GM12891 (cell line): ENCODE data around the gene GEMIN4.
A peak's percentile ranks its signal among the peaks of the same experiment; 100 is the strongest.
"Not testable (repeated sequence)": the region's sequence is repeated elsewhere in the genome, so short reads cannot be mapped to it uniquely, and the experiment has no call there.

Source experiments
- DNase-seq: peaks from one replicate; pipeline ENCODE4 v3.0.0; 2011; ENCODE audit warnings: low spot score; ENCODE audit not compliant: insufficient read length
- FAIRE-seq: peaks from 2 replicates; lab custom pipeline; 2011; peaks lifted over from hg19 to GRCh38; lab: Jason Lieb, UNC
- PAX5 ChIP-seq: IDR thresholded peaks from 2 replicates; pipeline ENCODE4 v1.6.1; 2011; ENCODE audit warnings: low read length, moderate library complexity, mild to moderate bottlenecking; ENCODE audit not compliant: insufficient read depth, severe bottlenecking
- POLR2A ChIP-seq: IDR thresholded peaks from 2 replicates; pipeline ENCODE4 v1.6.1; 2011; ENCODE audit warnings: low read depth, low read length, control low read depth
- POLR2AphosphoS5 ChIP-seq: IDR thresholded peaks from 2 replicates; pipeline ENCODE4 v1.6.1; 2011; ENCODE audit warnings: low read depth, low read length, control low read depth
- POU2F2 ChIP-seq: IDR thresholded peaks from 2 replicates; pipeline ENCODE4 v1.6.1; 2011; ENCODE audit warnings: low read depth, mild to moderate bottlenecking, control low read depth, low read length, moderate library complexity
- SPI1 ChIP-seq: IDR thresholded peaks from 2 replicates; pipeline ENCODE4 v1.6.1; 2011; ENCODE audit warnings: low read depth, low read length, control low read depth
- TAF1 ChIP-seq: IDR thresholded peaks from 2 replicates; pipeline ENCODE4 v1.6.1; 2011; ENCODE audit warnings: low read depth, low read length, control low read depth

Gene GEMIN4

DNA sequence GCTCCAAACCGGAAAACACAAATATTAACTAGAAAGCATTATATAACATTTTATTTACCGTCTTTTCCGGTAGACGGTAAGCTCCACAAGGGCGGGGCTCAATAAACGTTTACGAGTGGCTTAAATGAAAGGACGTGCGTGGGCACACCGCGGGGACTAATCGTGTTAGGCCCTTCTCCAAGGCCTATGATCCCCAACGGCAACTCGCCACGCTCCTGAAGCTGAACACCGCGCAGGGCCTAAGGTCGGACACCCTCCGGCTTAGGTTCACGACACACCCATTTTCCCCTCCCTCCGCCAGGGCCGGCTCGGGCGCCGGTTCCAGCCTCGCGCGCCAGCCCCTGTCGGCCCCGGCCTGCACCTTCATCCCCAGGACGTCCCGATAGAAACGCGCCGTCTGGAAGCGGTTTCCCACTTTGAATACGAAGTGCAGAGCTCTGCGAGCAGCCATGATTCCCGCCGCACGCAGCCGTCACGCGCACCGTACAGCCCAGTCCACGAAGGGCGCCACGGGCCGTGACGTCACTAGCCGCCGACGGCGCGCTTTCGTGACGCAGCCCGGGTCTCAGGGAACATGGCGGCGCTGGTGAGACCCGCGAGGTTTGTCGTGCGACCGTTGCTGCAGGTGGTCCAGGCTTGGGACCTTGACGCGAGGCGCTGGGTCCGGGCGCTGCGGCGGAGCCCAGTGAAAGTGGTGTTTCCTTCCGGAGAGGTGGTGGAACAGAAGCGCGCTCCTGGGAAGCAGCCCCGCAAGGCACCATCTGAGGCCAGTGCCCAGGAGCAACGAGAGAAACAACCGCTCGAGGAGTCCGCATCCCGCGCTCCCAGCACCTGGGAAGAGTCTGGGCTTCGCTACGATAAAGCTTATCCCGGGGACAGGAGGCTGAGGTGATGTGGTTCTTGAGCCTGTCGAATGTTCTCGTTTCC lies 30.0 kb upstream of the GEMIN4 start, which contains the start of the genes GLOD4 and MRM3:
TSS of gene GLOD4 (minus strand) at position 476 of the 927 bp plus-strand sequence. CDS start at position 451, 25 bp downstream.
TSS of gene MRM3 (plus strand) at position 549 of the 927 bp plus-strand sequence. CDS start at position 575, 26 bp downstream.
- FAIRE-seq (peak; percentile 97), DNase-seq (peak; percentile 97)
- TF ChIP-seq TAF1 (peak; percentile 91), SPI1 (no peak), POLR2AphosphoS5 (peak; percentile 90), POLR2A (peak; percentile 90), POU2F2 (peak; percentile 66), PAX5 (no peak)

DNA sequence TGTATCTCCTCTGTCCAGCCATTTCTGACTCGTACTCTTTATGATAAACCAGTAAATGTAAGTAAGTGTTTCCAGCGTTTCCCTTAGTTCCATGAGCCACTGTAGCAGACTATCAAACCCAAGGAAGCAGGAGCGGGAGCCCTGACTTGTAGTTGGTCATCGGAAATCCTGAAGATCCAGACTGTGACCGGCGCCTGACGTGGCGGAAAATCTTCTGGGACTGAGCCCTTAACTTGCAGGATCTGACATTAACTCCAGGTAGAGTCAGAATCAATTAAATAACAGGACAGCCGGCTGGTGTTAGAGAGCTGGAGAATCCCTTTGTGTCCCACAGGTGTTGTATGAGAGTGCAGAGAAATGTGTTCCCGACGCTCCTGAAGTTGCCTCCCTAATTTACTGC lies 26.0 kb upstream of the GEMIN4 start:
- no peak for TF ChIP-seq PAX5
- TF ChIP-seq POU2F2, result no peak
- TF ChIP-seq SPI1, result no peak
- TF ChIP-seq POLR2AphosphoS5, result no peak
- TF ChIP-seq TAF1, result no peak
- no peak for TF ChIP-seq POLR2A

DNA sequence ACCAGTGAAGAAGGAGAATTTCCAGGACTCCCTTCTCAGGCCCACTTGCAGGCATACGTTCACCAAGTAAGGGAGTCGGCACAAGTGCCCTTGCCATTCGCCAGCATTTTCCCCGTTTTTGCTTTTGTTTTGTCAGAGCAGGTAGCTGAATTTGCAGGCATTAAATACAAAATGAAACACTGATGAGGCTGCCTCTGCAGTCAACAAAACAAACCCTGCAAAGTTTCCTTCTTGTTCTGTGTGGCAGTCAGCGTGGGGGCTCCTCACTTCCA lies 22.2 kb upstream of the GEMIN4 start:
- DNase-seq (no peak), FAIRE-seq (no peak)
- TF ChIP-seq POLR2A, result no peak
- TF ChIP-seq PAX5, result no peak
- no peak for TF ChIP-seq TAF1
- no peak for TF ChIP-seq POLR2AphosphoS5
- no peak for TF ChIP-seq SPI1
- TF ChIP-seq POU2F2, result no peak

More for the DNA sequence above, 26.0 kb upstream of the GEMIN4 start:
- DNase-seq (no peak), FAIRE-seq (no peak)

DNA sequence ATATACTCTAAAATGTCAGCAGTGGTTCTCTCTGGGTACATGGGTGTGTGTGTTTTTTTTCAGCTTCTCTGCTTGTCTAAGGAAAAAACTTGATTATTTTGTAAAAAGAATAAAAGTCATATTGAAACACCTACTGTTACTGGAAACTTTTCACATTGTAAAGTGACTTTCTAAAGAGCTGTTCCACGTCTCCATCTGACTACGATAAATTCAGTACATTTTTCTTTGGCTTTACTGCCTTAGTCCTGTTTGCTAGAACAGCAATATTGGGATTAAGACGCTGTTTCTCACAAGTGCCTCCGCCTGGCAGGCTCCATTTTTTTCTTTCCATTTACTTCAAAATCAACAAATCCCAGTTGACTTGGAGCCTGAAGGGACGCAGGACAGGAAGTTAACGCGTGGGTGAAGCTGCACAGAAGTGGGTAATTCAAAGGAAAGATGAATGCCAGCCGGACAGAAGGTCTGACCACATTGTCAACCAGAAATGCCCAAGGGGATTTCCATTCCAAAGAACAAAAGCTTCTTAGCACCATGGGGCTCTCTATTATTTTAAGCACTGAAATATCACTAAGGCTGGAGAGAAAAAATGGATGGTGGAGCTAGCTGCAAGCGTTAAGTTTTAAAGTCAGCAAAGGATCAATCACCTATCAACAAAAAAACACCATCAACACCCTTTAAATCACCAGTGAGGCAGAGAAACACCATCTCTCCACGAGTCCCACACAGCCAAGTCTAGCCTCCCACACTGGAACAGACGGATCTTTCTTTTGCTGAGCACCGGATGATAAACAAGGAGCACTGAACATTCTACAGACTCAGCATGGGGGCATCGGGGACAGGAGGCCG lies 21.6 kb upstream of the GEMIN4 start:
- no peak for TF ChIP-seq POLR2A
- TF ChIP-seq PAX5, result no peak
- TF ChIP-seq TAF1, result no peak
- no peak for TF ChIP-seq SPI1
- no peak for TF ChIP-seq POU2F2
- TF ChIP-seq POLR2AphosphoS5, result no peak
- DNase-seq (no peak), FAIRE-seq (no peak)

DNA sequence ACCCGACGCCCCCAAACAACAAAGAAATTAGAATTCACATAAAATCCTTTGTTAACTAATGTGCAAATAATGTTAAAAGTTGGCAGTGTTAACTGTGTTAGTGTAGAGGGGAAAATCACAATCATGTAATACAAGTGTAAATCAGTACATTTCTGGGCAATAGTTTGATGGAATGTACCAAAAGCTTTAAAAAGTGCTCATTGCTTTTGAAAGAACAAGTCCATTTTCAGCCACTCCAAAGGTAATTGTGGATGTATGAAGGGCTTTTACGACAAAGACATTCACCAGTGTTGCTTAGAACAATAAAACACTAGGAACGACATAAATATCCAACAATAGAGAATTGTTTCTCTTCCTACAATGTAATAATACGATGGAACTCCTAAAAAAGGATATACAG lies 21.0 kb upstream of the GEMIN4 start:
- no peak for DNase-seq
- no peak for FAIRE-seq
- TF ChIP-seq POLR2A (no peak), PAX5 (no peak), POU2F2 (no peak), POLR2AphosphoS5 (no peak), SPI1 (no peak), TAF1 (no peak)

DNA sequence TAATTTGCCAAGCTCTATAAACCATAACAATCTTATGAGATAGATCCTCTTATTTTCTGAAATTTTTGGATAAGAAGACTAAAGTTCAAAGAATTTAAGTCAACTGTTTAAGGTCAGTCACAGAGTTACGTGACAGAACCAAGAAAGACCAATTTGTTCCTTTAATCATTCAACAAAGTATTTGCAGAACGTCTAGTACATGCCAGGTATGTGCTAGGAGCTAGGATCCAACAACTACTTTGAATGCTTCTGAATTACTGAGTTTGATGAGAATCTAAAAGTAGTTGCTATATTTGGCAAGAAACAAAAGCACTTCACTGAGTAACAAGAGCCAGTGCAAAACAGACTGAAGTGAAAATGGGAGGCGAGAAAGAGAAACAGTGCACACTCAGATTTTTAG lies 15.0 kb upstream of the GEMIN4 start:
- TF ChIP-seq POLR2A (no peak), POLR2AphosphoS5 (no peak), TAF1 (no peak), POU2F2 (no peak), SPI1 (no peak), PAX5 (no peak)
- DNase-seq (no peak), FAIRE-seq (no peak)

DNA sequence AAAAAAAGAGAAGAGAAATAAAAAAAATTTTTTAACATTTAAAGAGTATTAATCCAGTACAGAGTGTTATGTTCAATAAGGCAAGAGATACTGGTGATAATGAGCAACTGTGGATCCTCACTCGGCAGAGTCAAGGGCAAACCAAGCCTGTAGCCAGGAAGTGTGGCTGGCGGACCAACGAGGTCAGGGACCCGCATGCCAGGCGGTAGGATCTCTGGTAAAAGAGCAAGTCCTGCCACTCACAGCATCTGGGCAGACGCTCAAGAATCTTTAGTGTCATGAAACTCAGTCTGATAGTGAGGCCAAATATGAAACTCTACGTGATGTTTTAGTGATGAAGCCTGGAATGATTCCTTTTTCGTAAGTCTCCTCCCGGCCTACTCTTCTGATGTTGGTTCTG lies 8.3 kb upstream of the GEMIN4 start:
- TF ChIP-seq SPI1 (no peak), POLR2AphosphoS5 (no peak), TAF1 (no peak), POU2F2 (no peak)
- no peak for FAIRE-seq
- no peak for DNase-seq

DNA sequence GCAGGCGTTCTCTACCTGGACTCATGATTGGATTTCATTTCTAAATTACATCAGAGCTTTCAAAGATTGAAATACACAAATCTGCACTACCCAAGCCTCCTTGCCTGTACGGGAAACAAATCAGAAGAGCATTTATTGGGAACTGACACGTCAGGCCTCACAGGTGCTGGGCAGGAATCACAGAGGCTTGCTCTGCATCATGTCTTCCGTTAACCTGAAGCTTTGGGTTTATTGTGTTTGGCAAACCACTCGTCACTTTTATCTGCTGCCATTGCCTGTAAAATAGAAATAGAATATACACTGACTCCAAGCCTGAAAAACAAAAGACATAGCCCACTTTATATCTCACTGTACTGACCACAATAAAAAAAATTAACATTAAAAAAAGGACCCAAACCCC lies 7.9 kb upstream of the GEMIN4 start:
- FAIRE-seq (no peak), DNase-seq (no peak)
- no peak for TF ChIP-seq POLR2AphosphoS5

DNA sequence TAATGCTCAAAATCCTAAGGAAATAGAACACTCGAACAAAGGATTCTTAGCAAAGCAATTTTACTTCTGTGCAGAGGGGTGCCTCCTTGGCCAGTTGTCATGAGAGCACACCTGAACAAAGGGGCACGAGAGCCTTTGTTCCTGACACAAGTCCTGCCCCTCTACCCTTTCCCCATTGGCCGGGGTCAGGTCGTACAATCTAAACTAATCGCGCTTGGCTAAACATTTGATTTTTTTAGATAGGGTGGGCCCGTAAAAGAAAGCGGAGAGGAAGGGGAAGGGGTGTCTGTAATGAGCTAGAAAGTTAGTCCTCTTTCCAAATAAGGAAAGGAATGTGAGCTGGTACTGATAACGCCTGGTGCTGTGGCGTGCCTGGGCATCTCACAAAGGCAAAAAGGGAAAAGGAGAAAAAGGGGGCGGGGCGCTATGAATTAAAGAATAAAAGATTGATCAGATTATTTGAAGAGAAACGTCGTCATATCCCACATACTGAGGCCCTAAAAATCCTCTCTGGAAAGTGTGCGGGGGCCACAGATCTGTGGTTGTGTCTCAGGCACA lies 4.0 kb upstream of the GEMIN4 start:
- FAIRE-seq, result not testable (repeated sequence)

DNA sequence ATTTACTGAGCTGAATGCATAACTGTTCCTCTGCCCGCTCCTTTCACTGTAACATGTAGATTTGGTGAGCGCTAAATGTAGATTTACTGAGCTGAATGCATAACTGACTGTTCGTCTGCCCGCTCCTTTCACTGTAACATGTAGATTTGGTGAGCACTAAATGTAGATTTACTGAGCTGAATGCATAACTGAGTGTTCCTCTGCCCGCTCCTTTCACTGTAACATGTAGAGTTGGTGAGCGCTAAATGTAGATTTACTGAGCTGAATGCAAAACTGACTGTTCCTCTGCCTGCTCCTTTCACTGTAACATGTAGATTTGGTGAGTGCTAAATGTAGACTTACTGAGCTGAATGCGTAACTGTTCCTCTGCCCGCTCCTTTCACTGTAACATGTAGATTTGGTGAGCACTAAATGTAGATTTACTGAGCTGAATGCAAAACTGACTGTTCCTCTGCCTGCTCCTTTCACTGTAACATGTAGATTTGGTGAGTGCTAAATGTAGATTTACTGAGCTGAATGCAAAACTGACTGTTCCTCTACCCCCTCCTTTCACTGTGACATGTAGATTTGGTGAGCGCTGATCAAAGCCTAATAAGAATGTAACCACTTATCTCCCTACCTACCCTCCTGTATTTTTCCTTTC lies 3.4 kb upstream of the GEMIN4 start:
- FAIRE-seq, result peak; percentile 47
- not testable (repeated sequence) for DNase-seq

More for the DNA sequence above, 4.0 kb upstream of the GEMIN4 start:
- not testable (repeated sequence) for DNase-seq
